Hepatocyte (in vitro differentiated cells): ENCODE results near the gene WASF2. TPM values are rescaled to one million over a fixed set of nuclear protein-coding genes. Genes with fewer than 3 reads are reported as not detected.
A peak's percentile ranks its signal among the peaks of the same experiment; 100 is the strongest.
"Not testable (repeated sequence)": the region's sequence is repeated elsewhere in the genome, so short reads cannot be mapped to it uniquely, and the experiment has no call there.

ENCODE experiments used
- DNase-seq: peaks from one replicate; pipeline ENCODE4 v3.0.0-alpha.2; 2016; ENCODE audit warnings: low spot score
- H2AFZ ChIP-seq: fragments of 200-600 bp; sonication (generic); 2 replicates; pipeline ENCODE4 v1.6.0; 2016; ENCODE audit warnings: antibody characterized with exemption, mild to moderate bottlenecking
- H3K27ac ChIP-seq: fragments of 200-600 bp; sonication (generic); 2 replicates; pipeline ENCODE4 v1.5.1; 2016; ENCODE audit warnings: mild to moderate bottlenecking
- H3K27me3 ChIP-seq: fragments of 200-600 bp; sonication (generic); 2 replicates; pipeline ENCODE4 v1.6.1; 2016
- H3K36me3 ChIP-seq: fragments of 200-600 bp; sonication (generic); replicated peaks from 2 replicates; pipeline ENCODE4 v1.5.1; 2016; ENCODE audit warnings: low read depth; ENCODE audit not compliant: insufficient read depth
- H3K4me1 ChIP-seq: fragments of 200-600 bp; sonication (generic); 2 replicates; pipeline ENCODE4 v1.5.1; 2016; ENCODE audit warnings: mild to moderate bottlenecking, moderate library complexity; ENCODE audit not compliant: insufficient read depth
- H3K4me2 ChIP-seq: fragments of 200-600 bp; sonication (generic); 2 replicates; pipeline ENCODE4 v1.6.0; 2016
- H3K4me3 ChIP-seq: fragments of 200-600 bp; sonication (generic); 2 replicates; pipeline ENCODE4 v1.5.1; 2016; ENCODE audit warnings: mild to moderate bottlenecking
- H3K79me2 ChIP-seq: fragments of 200-600 bp; sonication (generic); 2 replicates; pipeline ENCODE4 v1.6.0; 2017; ENCODE audit warnings: mild to moderate bottlenecking
- H3K9me2 ChIP-seq: fragments of 200-600 bp; sonication (generic); replicated peaks from 2 replicates; pipeline ENCODE4 v1.6.0; 2017; ENCODE audit warnings: mild to moderate bottlenecking; ENCODE audit not compliant: insufficient read depth
- H3K9me3 ChIP-seq: fragments of 200-600 bp; sonication (generic); 2 replicates; pipeline ENCODE4 v1.5.1; 2016; ENCODE audit warnings: low read depth, mild to moderate bottlenecking
- H4K20me1 ChIP-seq: fragments of 200-600 bp; sonication (generic); 2 replicates; pipeline ENCODE4 v1.6.0; 2016; ENCODE audit warnings: mild to moderate bottlenecking; ENCODE audit not compliant: insufficient read depth, poor library complexity, severe bottlenecking
- EZH2 ChIP-seq: fragments of 200-600 bp; sonication (generic); IDR thresholded peaks from 2 replicates; pipeline ENCODE4 v1.6.1; 2016; ENCODE audit warnings: antibody characterized with exemption, mild to moderate bottlenecking, borderline replicate concordance
- EZH2phosphoT487 ChIP-seq: fragments of 200-600 bp; sonication (generic); IDR thresholded peaks from one replicate; pipeline ENCODE4 v1.6.1; 2018; ENCODE audit warnings: antibody characterized with exemption, mild to moderate bottlenecking, low read depth, moderate library complexity; ENCODE audit not compliant: unreplicated experiment, severe bottlenecking
- WGBS: methylation state at CpG from one replicate; pipeline ENCODE4 v1.1.6; 2016; ENCODE audit warnings: low lambda C conversion rate; ENCODE audit errors: missing lambda C conversion rate; 5-methylcytosine and 5-hydroxymethylcytosine counted together
- polyA plus RNA-seq: library from polyadenylated mRNA; unstranded; fragments of >200 nt; fragmentation: Nextera tagmentation; extraction: Ambion mirVana; gene quantifications from 2 replicates; pipeline ENCODE4 v1.2.1, GENCODE V29; 2016
- total RNA-seq: library from RNA; depleted of rRNA; stranded (reverse); fragments of >200 nt; gene quantifications from 2 replicates; pipeline ENCODE4 v1.2.3, GENCODE V29; 2014
- TF ChIP-seq, protein P1 (sequence below): fragments of 200-600 bp; sonication (generic); IDR thresholded peaks from 2 replicates; pipeline ENCODE4 v1.5.1; 2016; ENCODE audit warnings: antibody characterized with exemption, mild to moderate bottlenecking; ENCODE audit not compliant: poor library complexity

The WASF2 gene
- total and polyA plus RNA-seq, 2 experiments from 2014 or later, result 28.5 to 45.6 TPM

GRCh38 chr1:27438621-27439061, 51.3 kb downstream of the WASF2 start:
- Histone ChIP-seq H4K20me1 (peaks cover 51% of the 10 kb centered on the region), H3K4me3 (no peak overlapping the region), H3K79me2 (peaks cover 95% of the 10 kb centered on the region), H3K4me2 (no peak overlapping the region), H3K27ac (no peak overlapping the region), H2AFZ (no peak overlapping the region), H3K9me3 (no peaks in the 10 kb centered on the region), H3K27me3 (no peaks in the 10 kb centered on the region), H3K9me2 (no peaks in the 10 kb centered on the region), H3K36me3 (no peaks in the 10 kb centered on the region), H3K4me1 (peaks cover 10% of the 10 kb centered on the region)
- WGBS, result 100% methylated on average over 1 of the region's 1 CpG
- DNase-seq, result no peak
- TF ChIP-seq EZH2phosphoT487 (no peak), EZH2 (no peak)
- TF ChIP-seq, protein P1, sequence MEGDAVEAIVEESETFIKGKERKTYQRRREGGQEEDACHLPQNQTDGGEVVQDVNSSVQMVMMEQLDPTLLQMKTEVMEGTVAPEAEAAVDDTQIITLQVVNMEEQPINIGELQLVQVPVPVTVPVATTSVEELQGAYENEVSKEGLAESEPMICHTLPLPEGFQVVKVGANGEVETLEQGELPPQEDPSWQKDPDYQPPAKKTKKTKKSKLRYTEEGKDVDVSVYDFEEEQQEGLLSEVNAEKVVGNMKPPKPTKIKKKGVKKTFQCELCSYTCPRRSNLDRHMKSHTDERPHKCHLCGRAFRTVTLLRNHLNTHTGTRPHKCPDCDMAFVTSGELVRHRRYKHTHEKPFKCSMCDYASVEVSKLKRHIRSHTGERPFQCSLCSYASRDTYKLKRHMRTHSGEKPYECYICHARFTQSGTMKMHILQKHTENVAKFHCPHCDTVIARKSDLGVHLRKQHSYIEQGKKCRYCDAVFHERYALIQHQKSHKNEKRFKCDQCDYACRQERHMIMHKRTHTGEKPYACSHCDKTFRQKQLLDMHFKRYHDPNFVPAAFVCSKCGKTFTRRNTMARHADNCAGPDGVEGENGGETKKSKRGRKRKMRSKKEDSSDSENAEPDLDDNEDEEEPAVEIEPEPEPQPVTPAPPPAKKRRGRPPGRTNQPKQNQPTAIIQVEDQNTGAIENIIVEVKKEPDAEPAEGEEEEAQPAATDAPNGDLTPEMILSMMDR, result no peak

DNA sequence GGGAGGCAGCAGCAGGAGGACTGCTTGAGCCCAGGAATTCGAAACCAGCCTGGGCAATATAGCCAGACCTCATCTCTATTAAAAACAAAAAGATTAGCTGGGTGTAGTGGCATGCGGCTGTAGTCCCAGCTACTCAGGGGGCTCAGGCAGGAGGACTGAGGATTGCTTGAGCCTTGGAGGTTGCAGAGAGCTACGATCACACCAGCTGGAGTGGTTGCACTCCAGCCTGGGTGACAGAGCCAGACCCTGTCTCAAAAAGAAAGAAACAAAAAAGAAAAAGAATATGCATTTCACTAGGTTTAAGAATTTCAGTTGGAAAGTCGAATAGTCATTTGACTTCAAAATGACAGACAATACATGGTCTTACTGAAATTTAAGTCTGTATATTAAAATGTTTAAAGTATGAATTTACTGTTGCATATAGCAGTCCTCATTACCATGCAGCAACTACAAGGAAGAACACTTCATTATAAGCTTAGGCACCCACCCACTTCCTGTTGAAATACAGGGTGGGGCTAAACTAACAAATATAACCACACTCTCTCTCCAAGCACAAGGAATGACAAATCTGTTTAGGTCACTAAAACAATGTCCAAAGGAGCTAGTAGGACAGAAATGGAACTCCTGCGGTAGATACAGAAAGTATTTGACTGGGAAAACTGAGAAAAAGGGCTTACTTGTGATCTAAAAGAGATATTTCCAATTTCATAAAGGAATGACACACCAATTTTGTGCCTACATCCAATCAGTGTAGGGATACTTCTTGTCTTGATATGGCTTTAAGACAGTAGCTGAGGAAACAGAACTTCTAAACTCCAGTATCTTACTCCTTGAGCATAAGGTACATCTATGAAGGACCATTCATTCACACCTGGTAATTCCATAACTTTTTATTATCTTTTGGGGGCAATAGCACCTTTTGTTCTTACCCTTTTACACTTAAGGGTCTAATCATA, 53.5 kb downstream of the WASF2 start:
- peaks cover 54% of the 10 kb centered on the region for H4K20me1 ChIP-seq
- DNase-seq, result peak; percentile 52
- H3K27me3 ChIP-seq, result no peaks in the 10 kb centered on the region
- H3K4me3 ChIP-seq, result no peak overlapping the region
- TF ChIP-seq, protein P1, result no peak
- no peak for TF ChIP-seq EZH2
- no peak for TF ChIP-seq EZH2phosphoT487
- no peaks in the 10 kb centered on the region for H3K9me2 ChIP-seq
- no peaks in the 10 kb centered on the region for H3K36me3 ChIP-seq
- no peaks in the 10 kb centered on the region for H3K9me3 ChIP-seq
- 72% methylated on average over 5 of the region's 5 CpGs for WGBS
- peak overlapping the region; percentile 48 for H3K4me2 ChIP-seq
- H3K79me2 ChIP-seq, result peaks cover 93% of the 10 kb centered on the region
- peak overlapping the region; percentile 76 for H3K27ac ChIP-seq
- H3K4me1 ChIP-seq, result peaks cover 12% of the 10 kb centered on the region
- no peak overlapping the region for H2AFZ ChIP-seq

GRCh38 chr1:27435566-27436203, 54.3 kb downstream of the WASF2 start:
- Histone ChIP-seq H3K9me3 (no peaks in the 10 kb centered on the region), H4K20me1 (peaks cover 54% of the 10 kb centered on the region), H3K4me1 (peaks cover 20% of the 10 kb centered on the region), H3K9me2 (no peaks in the 10 kb centered on the region), H3K36me3 (no peaks in the 10 kb centered on the region), H3K27ac (peak overlapping the region; percentile 76), H3K4me2 (peak overlapping the region; percentile 48), H3K4me3 (no peak overlapping the region), H3K27me3 (no peaks in the 10 kb centered on the region), H2AFZ (no peak overlapping the region), H3K79me2 (peaks cover 95% of the 10 kb centered on the region)
- 92% methylated on average over 2 of the region's 2 CpGs for WGBS
- TF ChIP-seq EZH2phosphoT487, result no peak
- no peak for DNase-seq

GRCh38 chr1:27433706-27434105, 56.3 kb downstream of the WASF2 start:
- H3K9me3 ChIP-seq, result no peaks in the 10 kb centered on the region
- H3K4me3 ChIP-seq, result no peak overlapping the region
- no peak overlapping the region for H3K27ac ChIP-seq
- peaks cover 33% of the 10 kb centered on the region for H3K4me1 ChIP-seq
- DNase-seq, result no peak
- peaks cover 92% of the 10 kb centered on the region for H3K79me2 ChIP-seq
- 96% methylated on average over 3 of the region's 3 CpGs for WGBS
- no peak overlapping the region for H2AFZ ChIP-seq
- H3K9me2 ChIP-seq, result no peaks in the 10 kb centered on the region
- peaks cover 45% of the 10 kb centered on the region for H4K20me1 ChIP-seq
- no peak overlapping the region for H3K4me2 ChIP-seq
- TF ChIP-seq, protein P1, result no peak
- no peak for TF ChIP-seq EZH2
- TF ChIP-seq EZH2phosphoT487, result no peak
- H3K27me3 ChIP-seq, result no peaks in the 10 kb centered on the region
- H3K36me3 ChIP-seq, result no peaks in the 10 kb centered on the region

- Histone ChIP-seq H3K79me2 (peaks cover 83% of the 10 kb centered on the region), H3K4me1 (peaks cover 43% of the 10 kb centered on the region), H4K20me1 (peaks cover 39% of the 10 kb centered on the region)
- WGBS, result 88% methylated on average over 1 of the region's 1 CpG
- not testable (repeated sequence) for H3K36me3 ChIP-seq, DNase-seq, H3K9me3 ChIP-seq, H3K27me3 ChIP-seq, H3K27ac ChIP-seq, H3K9me2 ChIP-seq, H3K4me2 ChIP-seq, H3K4me3 ChIP-seq, H2AFZ ChIP-seq
Measured at GRCh38 chr1:27432725-27433124, 57.2 kb downstream of the WASF2 start.
